Activated CD8-positive, alpha-beta memory T cell treated with anti-CD3 and anti-CD28 coated beads, Interleukin-2, amount 10 ng/mL, durations not matched to agents 7 days and 5 days (primary cell): ENCODE results near the gene RPTOR. TPM values are rescaled to one million over a fixed set of nuclear protein-coding genes. Genes with fewer than 3 reads are reported as not detected.

ENCODE experiments used
- ATAC-seq: fragments of 150-1000 bp; cut with Tn5 transposase; one replicate; pipeline ENCODE4 v1.10.0; 2021; ENCODE audit warnings: moderate library complexity
- CTCF ChIA-PET: fragments of 350-600 bp; sonication (Branson Sonifier 250); formaldehyde crosslinking; loops from one replicate; lab custom pipeline; 2021; ENCODE audit warnings: antibody characterized with exemption; lab: Charles Lee
- DNase-seq: peaks from one replicate; pipeline ENCODE4 v3.0.0-alpha.2; 2020
- H3K27ac Mint-ChIP-seq: one replicate; pipeline ENCODE4 v1.8.0; 2021; ENCODE audit warnings: mild to moderate bottlenecking, mixed read lengths
- H3K27me3 Mint-ChIP-seq: one replicate; pipeline ENCODE4 v1.8.0; 2021; ENCODE audit warnings: mixed read lengths
- H3K36me3 Mint-ChIP-seq: one replicate; pipeline ENCODE4 v1.8.0; 2021; ENCODE audit warnings: mild to moderate bottlenecking, mixed read lengths
- H3K4me1 Mint-ChIP-seq: one replicate; pipeline ENCODE4 v1.8.0; 2021; ENCODE audit warnings: mixed read lengths
- H3K4me3 Mint-ChIP-seq: one replicate; pipeline ENCODE4 v1.8.0; 2021; ENCODE audit warnings: mild to moderate bottlenecking, moderate library complexity, mixed read lengths
- H3K9me3 Mint-ChIP-seq: one replicate; pipeline ENCODE4 v1.8.0; 2022; ENCODE audit warnings: low read depth, mixed read lengths
- total RNA-seq, 2 experiments: library from RNA; stranded (reverse); gene quantifications; one replicate each; pipeline ENCODE4 v1.2.3, GENCODE V29; 2021

Gene RPTOR
- total RNA-seq, 2 experiments from 2014 or later, result 60.4 to 87.0 TPM

- no peaks in the 10 kb centered on the region for H3K27me3 Mint-ChIP-seq
- peaks cover 23% of the 10 kb centered on the region for H3K36me3 Mint-ChIP-seq
- no peak overlapping the region for H3K27ac Mint-ChIP-seq
- peaks cover 2% of the 10 kb centered on the region for H3K4me1 Mint-ChIP-seq
- no peaks in the 10 kb centered on the region for H3K9me3 Mint-ChIP-seq
- no peak overlapping the region for H3K4me3 Mint-ChIP-seq
- ATAC-seq, result no peak
- CTCF ChIA-PET, result interaction anchor here (1.1 kb wide), 1 partner anchor 23 kb away, joined by 3 read pairs; no protein-coding TSS in a partner anchor
- no peak for DNase-seq
Observed at GRCh38 chr17:80921741-80922579, 377.3 kb downstream of the RPTOR start.

DNA sequence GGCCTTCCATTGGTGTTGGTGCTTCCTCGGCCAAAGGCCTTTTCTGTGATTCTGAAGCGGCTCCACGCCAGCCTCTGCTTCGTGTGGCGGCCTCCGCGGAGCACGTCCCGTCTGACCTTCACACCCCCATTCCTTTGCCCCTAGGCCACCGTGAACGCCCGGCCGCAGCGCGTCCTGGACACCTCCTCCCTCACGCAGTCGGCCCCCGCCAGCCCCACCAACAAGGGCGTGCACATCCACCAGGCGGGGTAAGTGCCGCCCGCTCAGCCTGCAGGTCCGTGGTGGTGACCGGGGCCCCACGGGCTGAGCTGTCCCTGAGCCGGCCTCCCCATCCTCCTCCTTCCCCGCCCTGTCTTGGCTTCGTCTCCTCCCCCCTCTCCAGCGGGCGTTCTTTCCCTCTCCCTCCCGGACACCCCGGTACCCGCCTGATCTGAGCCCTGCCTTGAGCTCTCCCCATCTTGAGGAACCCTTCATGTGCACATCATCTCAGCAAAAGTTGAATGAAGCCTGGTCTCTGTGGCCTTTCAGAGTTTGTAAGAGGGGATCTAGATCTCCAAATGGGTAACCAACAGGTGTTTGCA is 378.0 kb downstream of the RPTOR start:
- H3K27me3 Mint-ChIP-seq, result no peaks in the 10 kb centered on the region
- peaks cover 24% of the 10 kb centered on the region for H3K36me3 Mint-ChIP-seq
- no peak overlapping the region for H3K27ac Mint-ChIP-seq
- H3K4me3 Mint-ChIP-seq, result no peak overlapping the region
- DNase-seq, result no peak
- H3K4me1 Mint-ChIP-seq, result peaks cover 2% of the 10 kb centered on the region
- no peaks in the 10 kb centered on the region for H3K9me3 Mint-ChIP-seq
- peak; percentile 17 for ATAC-seq
- CTCF ChIA-PET, result interaction anchor here (0.9 to 1.1 kb wide), 2 partner anchors 16 to 23 kb away, joined by 3 read pairs; no protein-coding TSS in a partner anchor

DNA sequence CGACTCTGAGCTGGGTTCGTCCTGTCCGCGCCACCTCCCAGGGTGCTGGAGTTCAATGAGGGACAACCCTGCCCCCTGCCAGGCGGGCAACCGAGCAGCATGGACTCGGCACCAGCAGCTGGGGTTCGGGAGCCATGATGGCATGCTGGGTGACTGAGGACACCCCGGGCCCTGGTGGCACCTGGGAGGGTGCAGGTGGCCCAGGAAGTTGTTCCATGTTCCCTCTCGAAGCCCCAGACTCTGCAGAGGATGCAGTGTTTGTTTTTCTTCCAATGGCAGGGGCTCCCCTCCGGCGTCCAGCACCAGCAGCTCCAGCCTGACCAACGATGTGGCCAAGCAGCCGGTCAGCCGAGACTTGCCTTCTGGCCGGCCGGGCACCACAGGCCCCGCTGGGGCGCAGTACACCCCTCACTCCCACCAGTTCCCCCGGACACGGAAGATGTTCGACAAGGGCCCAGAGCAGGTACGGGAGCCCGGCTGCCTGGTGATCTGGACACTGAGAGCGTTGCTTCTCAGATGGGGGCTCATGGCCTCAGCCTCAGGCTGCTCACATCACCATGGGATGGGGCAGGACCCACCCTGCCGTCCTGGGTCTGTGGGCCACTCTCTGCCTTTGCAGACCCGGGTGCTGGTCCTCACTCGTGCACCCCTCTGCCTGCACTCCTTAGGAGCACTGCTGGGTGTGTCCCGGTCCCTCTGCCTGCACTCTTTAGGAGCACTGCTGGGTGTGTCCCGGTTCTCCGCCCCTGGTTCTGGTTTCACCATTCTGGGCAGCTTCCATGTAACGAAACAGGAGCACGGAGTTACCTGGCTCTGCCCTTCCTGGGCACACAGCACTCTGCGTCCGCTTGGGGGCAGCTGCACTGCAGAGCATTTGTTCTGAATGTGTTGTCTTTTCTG is 378.8 kb downstream of the RPTOR start:
- CTCF ChIA-PET, result interaction anchor here (0.9 kb wide), 1 partner anchor 15 kb away, joined by 3 read pairs; no protein-coding TSS in a partner anchor
- peaks cover 2% of the 10 kb centered on the region for H3K4me1 Mint-ChIP-seq
- ATAC-seq (no peak), DNase-seq (no peak)
- H3K27me3 Mint-ChIP-seq, result no peaks in the 10 kb centered on the region
- no peak overlapping the region for H3K27ac Mint-ChIP-seq
- H3K9me3 Mint-ChIP-seq, result no peaks in the 10 kb centered on the region
- no peak overlapping the region for H3K4me3 Mint-ChIP-seq
- peaks cover 24% of the 10 kb centered on the region for H3K36me3 Mint-ChIP-seq

DNA sequence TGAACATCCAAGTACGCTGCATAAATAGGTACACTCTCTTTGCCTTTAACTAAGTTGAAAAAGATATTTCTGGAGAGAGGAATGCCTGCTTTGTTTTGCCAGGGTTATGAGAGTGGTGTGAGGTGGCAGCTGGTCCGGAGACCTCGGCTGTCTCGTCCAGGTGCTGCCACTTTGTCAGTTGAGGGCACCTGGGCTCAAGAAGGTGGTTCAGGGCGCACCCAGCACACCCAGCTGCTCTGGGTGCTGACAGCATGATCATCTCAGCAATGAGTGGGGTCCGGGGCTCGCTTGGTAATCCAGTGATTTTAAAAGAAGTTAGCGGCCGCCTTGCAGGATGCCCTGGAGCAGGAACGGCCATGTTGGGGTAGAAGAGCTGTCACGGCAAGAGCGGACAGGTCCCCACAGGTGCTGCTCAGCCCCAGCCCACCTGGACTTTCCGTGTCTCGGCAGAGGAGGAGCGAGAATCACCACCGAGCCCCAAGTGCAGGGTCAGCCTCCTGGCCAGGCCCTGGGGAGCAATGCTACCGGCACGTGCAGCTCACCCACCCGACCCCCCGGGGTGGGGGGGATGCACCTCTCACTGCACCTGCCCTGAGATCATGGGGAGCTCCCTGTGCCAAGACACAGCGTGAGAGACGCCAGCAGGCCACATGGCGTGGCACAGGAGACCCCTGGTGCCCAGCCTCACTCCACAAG is 379.6 kb downstream of the RPTOR start:
- Mint-ChIP-seq H3K4me1 (peaks cover 2% of the 10 kb centered on the region), H3K27me3 (no peaks in the 10 kb centered on the region), H3K9me3 (no peaks in the 10 kb centered on the region), H3K27ac (no peak overlapping the region), H3K4me3 (no peak overlapping the region), H3K36me3 (peaks cover 30% of the 10 kb centered on the region)
- CTCF ChIA-PET, result no interaction called here
- DNase-seq, result no peak
- no peak for ATAC-seq

GRCh38 chr17:80924807-80925610 is 380.4 kb downstream of the RPTOR start:
- Mint-ChIP-seq H3K36me3 (peaks cover 34% of the 10 kb centered on the region), H3K4me1 (peaks cover 2% of the 10 kb centered on the region), H3K4me3 (no peak overlapping the region), H3K9me3 (no peaks in the 10 kb centered on the region), H3K27me3 (no peaks in the 10 kb centered on the region), H3K27ac (no peak overlapping the region)
- ATAC-seq, result no peak
- DNase-seq, result no peak
- CTCF ChIA-PET, result no interaction called here

- ATAC-seq (no peak), DNase-seq (no peak)
- Mint-ChIP-seq H3K4me3 (no peak overlapping the region), H3K27me3 (no peaks in the 10 kb centered on the region), H3K9me3 (no peaks in the 10 kb centered on the region), H3K36me3 (peaks cover 39% of the 10 kb centered on the region), H3K27ac (no peak overlapping the region), H3K4me1 (peaks cover 2% of the 10 kb centered on the region)
- CTCF ChIA-PET, result no interaction called here
Observed at GRCh38 chr17:80925688-80926335, 381.2 kb downstream of the RPTOR start.

- H3K27me3 Mint-ChIP-seq, result no peaks in the 10 kb centered on the region
- peaks cover 41% of the 10 kb centered on the region for H3K36me3 Mint-ChIP-seq
- H3K4me3 Mint-ChIP-seq, result no peak overlapping the region
- H3K27ac Mint-ChIP-seq, result peak overlapping the region; percentile 11
- no peak for ATAC-seq
- H3K9me3 Mint-ChIP-seq, result no peaks in the 10 kb centered on the region
- CTCF ChIA-PET, result interaction anchor here (1.1 kb wide), 1 partner anchor 27 kb away, joined by 3 read pairs; no protein-coding TSS in a partner anchor
- peaks cover 2% of the 10 kb centered on the region for H3K4me1 Mint-ChIP-seq
- DNase-seq, result no peak
Observed at GRCh38 chr17:80926591-80927250, 382.1 kb downstream of the RPTOR start.

DNA sequence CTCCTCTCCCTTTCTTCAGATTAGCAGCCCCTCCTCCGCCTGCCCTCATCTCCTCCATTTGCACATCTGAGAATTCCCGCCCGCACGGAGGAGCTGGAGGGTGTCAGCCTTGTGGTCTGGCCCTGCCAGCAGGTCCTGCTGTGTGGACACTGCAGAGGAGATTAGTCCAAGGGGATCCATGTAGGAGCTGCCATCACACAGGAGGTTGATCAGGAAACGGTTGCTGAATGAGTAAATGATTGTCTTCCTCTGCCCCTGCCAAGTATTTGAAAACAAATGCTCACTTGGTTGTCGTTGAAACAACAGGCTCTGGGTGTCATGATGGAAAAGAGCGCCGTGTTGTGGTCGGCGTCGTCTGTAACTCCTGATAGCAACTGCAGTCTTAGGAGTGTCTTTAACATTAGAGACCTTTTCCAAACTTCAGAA is 383.2 kb downstream of the RPTOR start:
- Mint-ChIP-seq H3K4me1 (peaks cover 2% of the 10 kb centered on the region), H3K27me3 (no peaks in the 10 kb centered on the region), H3K9me3 (no peaks in the 10 kb centered on the region), H3K36me3 (peaks cover 40% of the 10 kb centered on the region), H3K4me3 (no peak overlapping the region), H3K27ac (no peak overlapping the region)
- CTCF ChIA-PET, result no interaction called here
- DNase-seq (no peak), ATAC-seq (no peak)

DNA sequence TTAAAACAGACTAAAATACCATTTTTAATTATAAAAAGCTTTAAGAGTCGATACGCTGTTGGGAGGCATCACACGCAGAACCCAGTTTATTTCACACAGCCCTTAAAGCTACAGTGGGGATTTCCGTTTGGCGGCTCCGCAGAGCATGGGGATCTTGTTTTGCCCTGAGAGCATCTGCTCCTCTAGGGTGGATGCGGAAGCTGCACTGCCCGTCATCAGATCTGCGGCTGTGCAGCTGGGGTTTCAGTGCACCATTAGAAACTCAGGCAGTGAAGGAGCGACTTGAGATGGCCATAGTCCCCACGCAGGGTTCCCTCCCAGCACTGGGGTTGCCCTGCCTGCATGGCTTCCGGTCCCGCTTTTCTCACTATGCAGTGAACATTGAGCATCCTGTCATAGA is 384.8 kb downstream of the RPTOR start:
- CTCF ChIA-PET, result interaction anchor here (1.0 to 1.6 kb wide), 2 partner anchors 12 to 357 kb away, joined by 3 read pairs; no protein-coding TSS in a partner anchor
- Mint-ChIP-seq H3K4me3 (no peak overlapping the region), H3K27me3 (no peaks in the 10 kb centered on the region), H3K9me3 (no peaks in the 10 kb centered on the region), H3K4me1 (peaks cover 2% of the 10 kb centered on the region), H3K36me3 (peaks cover 37% of the 10 kb centered on the region), H3K27ac (no peak overlapping the region)
- DNase-seq (no peak), ATAC-seq (no peak)

GRCh38 chr17:80930335-80931279 is 386.0 kb downstream of the RPTOR start:
- H3K9me3 Mint-ChIP-seq, result no peaks in the 10 kb centered on the region
- H3K27ac Mint-ChIP-seq, result no peak overlapping the region
- peaks cover 40% of the 10 kb centered on the region for H3K36me3 Mint-ChIP-seq
- no peaks in the 10 kb centered on the region for H3K27me3 Mint-ChIP-seq
- no peak overlapping the region for H3K4me3 Mint-ChIP-seq
- DNase-seq, result no peak
- CTCF ChIA-PET, result interaction anchor here (1.6 kb wide), 1 partner anchor 13 kb away, joined by 3 read pairs; no protein-coding TSS in a partner anchor
- ATAC-seq, result no peak
- peaks cover 2% of the 10 kb centered on the region for H3K4me1 Mint-ChIP-seq
